Stimulated activated CD8-positive, alpha-beta memory T cell treated with anti-CD3 and anti-CD28 coated beads, Interleukin-4, amount 100 ng/mL, for 48 hours (primary cell): ENCODE data around the gene ESRRA.

Experiments
- DNase-seq: peaks from one replicate; pipeline ENCODE4 v3.0.0-alpha.2; 2020

The ESRRA gene

DNA sequence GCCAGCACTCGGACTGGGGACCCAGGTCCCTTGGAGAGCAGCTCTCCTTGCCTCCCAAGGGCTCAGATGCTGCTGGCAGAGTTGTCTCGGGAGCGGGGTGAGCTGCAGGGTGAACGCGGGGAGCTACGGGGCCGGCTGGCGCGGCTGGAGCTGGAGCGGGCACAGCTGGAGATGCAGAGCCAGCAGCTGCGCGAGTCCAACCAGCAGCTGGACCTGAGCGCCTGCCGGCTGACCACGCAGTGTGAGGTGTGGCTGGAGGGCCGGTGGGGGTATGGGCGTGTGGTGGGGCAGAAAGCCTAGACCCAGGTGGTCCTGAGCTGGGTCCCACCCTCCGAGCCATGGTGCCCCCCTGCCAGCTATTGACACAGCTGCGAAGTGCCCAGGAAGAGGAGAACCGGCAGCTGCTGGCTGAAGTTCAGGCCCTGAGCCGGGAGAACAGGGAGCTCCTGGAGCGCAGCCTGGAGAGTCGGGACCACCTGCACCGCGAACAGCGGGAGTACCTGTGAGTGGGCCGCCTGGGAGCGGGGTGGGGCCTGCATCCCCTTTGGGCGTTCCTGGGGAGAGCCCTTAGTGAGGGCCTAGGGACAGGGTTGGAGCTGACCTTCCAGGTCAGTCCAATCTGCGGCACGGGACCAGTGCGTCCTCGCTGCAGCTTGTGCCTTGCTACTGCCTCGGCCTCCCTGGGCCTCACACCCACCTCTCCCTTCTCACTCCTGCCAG is 47.8 kb downstream of the ESRRA start:
- no peak for DNase-seq

DNA sequence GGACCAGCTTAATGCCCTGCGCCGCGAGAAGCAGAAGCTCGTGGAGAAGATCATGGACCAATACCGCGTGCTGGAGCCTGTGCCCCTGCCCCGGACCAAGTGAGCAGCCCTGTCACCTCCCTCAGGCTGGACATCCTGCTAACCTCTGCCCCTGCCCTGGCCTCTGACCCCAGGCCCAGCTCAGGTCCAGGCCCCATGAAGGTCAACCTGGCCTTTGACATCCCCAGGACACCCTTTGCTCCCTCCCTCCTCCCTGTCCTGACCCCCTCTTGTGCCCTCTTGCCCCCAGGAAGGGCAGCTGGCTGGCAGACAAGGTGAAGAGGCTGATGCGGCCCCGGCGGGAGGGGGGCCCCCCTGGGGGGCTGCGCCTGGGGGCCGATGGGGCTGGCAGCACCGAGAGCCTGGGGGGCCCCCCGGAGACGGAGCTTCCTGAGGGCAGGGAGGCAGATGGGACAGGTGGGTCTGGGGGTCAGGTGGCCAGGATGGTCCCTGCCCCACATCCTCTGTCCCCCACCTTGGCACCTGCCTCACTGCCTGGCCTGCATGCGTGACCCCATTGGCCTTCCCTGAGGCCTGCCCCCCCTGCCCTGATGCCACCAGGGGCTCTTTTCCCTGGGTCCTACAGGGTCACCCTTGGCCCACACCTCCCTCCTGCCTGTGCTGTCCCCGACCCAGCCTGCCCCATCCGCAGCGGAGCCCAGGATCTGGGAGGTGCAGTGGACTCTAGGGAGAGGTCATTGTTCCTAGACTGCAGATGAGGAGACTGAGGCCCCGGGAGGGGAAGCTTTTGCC is 48.6 kb downstream of the ESRRA start:
- DNase-seq = no peak

DNA sequence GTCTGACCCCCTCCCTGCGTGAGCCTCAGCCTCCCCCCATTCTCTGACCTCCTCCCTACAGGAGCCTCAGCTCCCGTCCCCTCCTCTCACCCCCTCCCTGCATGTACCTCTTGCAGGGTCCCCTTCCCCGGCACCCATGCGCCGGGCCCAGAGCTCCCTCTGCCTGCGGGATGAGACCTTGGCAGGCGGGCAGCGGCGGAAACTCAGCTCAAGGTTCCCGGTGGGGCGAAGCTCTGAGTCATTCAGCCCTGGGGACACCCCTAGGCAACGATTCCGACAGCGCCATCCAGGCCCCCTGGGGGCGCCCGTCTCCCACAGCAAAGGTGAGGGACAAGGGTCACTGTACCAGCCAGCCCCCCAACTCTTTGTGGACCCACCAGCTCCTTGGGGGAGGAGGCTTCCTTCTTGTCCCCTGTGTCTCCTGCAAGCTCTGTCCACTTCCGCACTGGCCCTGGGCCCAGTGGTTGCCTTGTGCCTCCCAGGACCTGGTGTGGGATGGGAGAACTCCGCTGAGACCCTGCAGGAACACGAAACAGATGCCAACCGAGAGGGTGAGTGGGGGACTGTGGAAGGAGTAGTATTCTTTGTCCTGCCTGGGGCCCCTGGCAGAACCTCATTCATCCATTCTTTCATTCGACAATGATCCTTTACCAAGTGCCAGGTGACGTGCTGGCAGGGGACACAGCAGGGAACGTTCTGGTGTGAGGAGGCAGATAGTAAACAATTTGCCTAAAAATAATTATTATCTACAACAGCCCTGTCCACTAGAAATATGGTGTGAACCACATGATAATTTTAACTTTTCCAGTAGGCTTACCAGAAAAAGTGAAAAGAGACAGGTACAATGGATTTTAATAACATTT is 50.0 kb downstream of the ESRRA start:
- DNase-seq = peak; percentile 73

DNA sequence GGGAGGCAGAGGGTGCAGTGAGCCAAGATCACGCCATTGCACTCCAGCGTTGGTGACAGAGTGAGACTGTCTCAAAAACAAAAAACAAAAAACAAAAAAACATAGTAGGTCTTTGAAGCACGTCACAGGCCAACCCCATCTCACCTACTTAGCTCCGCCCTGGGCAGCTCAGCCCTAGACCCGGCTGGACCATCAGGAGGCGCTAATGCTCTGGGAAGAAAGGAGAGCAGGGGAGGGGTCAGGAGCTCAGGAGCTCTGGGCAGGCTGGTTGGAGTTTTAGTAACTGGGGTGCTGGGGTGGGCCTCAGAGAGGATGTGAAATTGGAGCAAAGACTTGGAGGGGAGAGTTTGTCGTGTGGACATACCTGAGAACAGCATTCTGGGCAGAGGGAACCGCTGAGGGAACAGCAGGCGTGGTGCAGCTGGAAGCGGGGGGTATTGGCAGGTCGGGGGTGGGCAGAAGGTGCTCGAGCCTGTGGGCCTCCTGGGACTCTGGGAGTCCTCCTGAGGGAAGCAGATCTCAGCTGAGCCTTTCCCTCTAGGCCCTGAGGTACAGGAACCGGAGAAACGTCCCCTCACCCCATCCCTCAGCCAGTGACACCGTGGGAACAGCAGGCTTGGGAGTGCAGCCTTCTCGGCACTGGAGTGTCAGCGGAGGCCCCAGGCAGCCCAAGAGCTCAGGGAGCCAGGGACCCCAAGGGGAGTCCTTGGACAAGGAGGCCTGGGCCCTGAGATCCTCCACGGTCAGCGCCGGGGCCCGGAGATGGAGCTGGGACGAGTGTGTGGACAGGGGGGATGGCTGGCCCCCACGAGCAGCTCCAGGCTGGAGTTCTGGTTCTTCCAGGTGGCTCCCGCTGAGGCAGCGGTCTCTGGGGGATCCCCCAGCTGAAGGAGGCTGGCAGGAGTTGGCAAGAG is 51.4 kb downstream of the ESRRA start:
- peak; percentile 70 for DNase-seq

DNA sequence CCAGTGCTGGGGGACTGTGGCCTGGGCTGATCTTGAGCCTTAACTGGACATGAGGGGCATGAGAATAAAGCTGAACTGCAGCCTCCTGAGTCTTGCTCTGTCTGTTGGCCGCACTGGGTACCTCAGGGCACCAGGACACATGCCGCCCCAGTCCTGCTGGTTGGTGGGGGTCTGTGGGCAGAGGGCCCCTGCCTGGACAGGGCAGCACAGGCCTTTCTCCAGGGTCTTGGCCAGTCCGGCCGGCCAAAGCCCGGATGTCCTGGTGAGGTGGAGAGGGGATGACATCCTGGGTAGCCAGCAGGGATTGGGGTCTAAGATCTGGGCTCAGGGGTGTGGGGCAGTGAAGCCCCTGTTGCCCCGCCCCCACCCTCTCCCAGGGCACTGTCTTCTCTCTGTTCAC is 52.1 kb downstream of the ESRRA start:
- no peak for DNase-seq

DNA sequence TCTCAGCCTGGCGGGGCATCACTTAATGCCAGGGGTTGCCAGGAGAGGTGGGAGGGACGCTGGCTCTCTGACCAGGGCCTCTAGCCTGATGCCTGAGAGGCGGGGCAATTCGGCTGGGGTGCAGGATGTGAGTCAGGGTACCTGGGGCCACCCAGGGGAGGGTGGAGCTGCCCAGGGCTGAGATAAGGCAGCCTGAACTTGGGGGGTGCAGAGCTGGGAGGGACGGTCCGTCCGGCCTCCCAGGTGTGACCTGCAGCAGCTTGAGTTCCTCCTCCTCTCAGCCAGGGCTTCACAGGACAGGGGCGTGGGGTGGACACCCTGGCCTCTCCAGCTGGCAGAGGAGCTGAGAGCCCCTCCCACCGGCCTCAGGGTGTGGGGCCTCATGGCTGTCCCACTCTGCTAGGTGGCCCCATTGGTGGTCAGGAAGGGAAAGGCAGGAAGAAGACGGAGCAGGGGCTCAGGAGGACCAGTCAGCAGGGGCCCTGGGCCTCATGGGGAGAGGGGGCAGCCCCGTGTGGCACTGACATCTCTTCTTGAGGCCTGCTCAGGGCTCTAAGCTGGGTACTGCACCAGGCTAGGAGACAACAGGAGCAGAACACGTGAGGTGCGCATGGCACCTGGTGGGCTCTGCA is 52.7 kb downstream of the ESRRA start:
- DNase-seq = peak; percentile 71

DNA sequence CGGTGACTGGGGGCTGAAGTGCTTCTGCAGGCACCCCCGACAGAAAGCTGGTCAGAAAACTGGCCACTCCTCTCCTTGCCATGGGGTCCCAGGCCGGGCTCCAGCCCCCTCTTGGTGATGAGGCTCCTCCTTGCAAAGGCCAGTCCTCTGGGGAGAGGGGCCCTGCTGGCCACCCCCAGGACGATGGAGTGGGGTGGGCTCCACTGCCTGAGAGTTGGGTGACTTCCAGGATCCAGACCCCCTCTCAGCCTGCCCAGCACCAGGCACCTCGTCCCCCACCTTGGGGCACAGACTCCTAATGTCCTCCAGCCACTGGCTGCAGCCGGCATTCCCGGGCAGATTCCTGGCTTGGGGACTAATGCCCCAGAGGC is 53.2 kb downstream of the ESRRA start:
- DNase-seq = no peak

DNA sequence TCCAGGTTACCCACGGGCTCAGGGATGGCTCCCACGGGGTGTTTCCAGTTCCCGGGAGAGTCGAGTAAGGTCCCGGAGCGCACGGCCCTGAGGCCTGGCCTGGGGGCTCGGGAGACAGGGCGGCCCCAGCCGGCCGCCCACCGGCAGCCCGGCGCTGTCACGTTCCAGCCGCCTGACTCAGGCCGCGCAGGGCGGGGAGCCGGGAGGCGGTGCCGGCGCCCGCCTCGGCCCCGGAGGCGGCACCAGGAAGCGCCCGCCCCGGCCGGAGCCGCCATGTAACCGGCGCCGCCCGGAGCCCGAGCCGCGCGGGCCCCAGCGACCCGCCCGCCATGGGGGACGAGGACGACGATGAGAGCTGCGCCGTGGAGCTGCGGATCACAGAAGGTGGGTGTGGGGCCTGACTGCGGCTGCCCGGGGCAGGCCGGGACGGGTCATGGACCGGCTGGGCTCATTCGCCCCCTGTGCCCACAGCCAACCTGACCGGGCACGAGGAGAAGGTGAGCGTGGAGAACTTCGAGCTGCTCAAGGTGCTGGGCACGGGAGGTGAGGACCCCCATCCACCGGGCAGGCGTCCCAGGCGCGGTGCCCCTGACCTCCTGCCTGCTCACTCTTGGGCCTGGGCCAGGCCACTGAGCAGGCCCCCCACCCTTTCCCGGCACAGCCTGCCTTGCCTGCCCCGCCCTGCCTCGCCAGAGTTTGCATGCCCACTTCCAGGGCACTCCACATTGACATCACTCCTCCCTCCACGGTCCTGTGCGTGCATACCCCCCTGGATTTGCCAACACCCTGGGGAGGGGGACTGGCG is 53.8 kb downstream of the ESRRA start, which contains the start of gene RPS6KA4:
Gene RPS6KA4 (plus strand): TSS at position 256 of the 805 bp plus-strand sequence. CDS start 74 bp downstream, at position 330.
- DNase-seq = peak; percentile 66

DNA sequence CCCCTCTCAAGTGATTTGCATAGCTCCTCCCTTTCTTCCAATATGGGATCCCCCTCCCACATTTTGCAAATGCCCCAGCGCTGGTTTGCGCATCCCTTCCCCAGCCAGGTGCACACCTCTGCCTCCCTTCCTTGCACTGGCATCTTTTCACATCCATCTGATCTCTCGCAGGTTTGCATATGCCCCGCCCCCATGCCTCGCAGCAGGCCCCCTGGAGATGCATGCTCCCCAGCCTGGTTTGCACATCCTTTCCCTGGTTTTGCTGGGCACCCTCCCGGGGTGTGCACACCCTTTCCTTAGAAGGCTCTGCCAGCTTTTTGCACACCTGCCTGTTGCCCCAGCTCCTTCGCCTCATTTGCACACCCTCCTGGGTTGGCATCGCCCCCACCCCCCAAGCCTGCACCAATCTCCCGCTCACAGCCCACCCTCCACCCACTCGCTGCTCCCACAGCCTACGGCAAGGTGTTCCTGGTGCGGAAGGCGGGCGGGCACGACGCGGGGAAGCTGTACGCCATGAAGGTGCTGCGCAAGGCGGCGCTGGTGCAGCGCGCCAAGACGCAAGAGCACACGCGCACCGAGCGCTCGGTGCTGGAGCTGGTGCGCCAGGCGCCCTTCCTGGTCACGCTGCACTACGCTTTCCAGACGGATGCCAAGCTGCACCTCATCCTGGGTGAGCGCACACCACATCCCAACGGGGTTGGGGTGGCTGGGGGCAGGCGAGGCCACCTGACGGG is 54.6 kb downstream of the ESRRA start:
- peak; percentile 51 for DNase-seq

DNA sequence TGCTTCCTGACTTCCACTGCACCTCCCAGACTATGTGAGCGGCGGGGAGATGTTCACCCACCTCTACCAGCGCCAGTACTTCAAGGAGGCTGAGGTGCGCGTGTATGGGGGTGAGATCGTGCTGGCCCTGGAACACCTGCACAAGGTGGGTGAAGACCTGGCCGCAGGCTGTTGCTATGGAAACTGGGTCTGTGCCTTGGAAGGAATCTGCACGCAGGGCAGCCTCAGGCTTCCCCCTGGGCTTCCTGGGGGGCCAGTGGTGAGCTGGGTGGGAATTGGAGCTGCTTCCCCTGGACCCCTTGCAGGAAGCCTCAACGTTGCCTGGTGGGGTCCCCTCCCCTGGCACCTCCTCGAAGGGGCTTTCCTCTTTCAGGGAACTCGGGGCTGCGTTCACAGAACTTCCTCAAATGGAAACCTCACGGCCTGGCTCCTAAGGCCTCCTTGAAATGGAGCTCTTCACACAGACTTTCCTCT is 55.2 kb downstream of the ESRRA start:
- DNase-seq = no peak

DNA sequence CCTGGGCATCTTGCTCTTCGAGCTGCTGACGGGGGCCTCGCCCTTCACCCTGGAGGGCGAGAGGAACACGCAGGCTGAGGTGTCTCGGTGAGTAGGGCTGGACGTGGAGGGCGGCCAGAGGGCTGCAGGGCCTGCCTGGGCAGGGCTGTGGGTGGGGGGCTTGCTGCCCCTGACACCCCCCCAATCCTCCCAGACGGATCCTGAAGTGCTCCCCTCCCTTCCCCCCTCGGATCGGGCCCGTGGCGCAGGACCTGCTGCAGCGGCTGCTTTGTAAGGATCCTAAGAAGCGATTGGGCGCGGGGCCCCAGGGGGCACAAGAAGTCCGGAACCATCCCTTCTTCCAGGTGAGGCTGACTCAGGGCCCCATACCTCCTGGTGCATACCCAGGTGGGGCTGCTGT is 56.3 kb downstream of the ESRRA start:
- DNase-seq = no peak

DNA sequence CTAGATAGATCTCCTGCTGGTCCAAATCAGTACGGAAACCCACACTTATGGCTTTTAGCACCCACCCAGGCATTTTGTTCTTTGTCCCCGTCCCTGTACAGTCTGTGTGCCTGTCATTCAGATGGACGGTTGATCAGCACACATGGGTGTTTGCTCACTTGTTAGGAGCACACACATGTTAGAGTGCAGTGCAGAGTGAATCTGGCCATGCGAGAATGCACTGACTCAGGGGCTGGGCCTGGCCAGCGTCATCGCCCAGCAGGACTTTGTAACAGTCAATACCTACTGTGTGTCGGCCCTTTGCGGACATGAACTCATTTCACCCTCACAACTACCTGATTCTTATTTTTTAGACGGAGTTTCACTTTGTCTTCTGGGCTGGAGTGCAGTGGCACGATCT is 57.0 kb downstream of the ESRRA start:
- no peak for DNase-seq

DNA sequence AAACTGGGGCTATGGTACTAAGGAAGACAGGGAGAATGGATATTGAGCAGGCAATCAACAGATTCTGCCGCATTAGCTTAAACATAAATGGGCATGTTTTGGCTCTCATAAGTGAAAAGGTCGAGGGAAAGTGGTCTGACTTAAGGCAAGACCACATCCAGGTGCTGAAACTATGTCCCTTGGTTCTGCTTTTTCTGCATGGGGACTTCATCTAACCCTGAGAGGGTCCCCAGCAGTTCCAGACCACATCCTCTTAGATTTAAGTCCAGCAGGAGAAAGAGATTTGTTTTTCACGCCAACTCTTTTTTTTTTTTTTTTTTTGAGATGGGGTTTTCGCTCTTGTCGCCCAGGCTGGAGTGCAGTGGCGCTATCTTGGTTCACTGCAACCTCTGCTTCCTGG is 59.1 kb downstream of the ESRRA start:
- DNase-seq = no peak

DNA sequence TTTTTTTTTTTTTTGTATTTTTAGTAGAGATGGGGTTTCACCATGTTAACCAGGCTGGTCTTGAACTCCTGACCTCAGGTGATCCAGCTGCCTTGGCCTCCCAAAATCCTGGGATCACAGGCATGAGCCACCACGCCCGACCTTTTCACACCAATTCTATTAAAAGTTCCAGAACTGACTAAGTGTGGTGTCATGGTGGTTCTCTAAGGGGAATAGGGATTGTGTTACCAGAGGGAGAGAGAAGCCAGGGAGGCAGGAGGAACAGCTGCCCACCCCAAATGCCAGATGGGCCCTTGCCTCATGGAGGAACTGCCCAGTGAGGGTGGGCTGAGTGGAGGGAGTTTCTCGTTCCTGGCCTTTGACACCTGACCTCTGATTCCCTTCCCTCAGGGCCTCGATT is 59.6 kb downstream of the ESRRA start:
- no peak for DNase-seq
